H9 (cell line): ENCODE measurements around the gene KIAA1549. TPM values are rescaled to one million over a fixed set of nuclear protein-coding genes. Genes with fewer than 3 reads are reported as not detected.

Experiments
- DNase-seq: peaks from one replicate; pipeline ENCODE4 v3.0.0-alpha.2; 2017
- H2AFZ ChIP-seq: one replicate; pipeline ENCODE4 v1.6.1; 2013; ENCODE audit warnings: mild to moderate bottlenecking, low read length, control low read depth, moderate library complexity
- H2AK5ac ChIP-seq: 2 replicates; pipeline ENCODE4 v1.6.1; 2013; ENCODE audit warnings: low read length, control low read depth, mixed read lengths; ENCODE audit not compliant: insufficient read length
- H2BK120ac ChIP-seq: one replicate; pipeline ENCODE4 v1.6.1; 2013; ENCODE audit warnings: low read depth, mild to moderate bottlenecking, low read length, control low read depth, inconsistent platforms; ENCODE audit not compliant: poor library complexity, severe bottlenecking
- H2BK12ac ChIP-seq: 2 replicates; pipeline ENCODE4 v1.6.1; 2013; ENCODE audit warnings: low read length, control low read depth, mixed read lengths, low read depth; ENCODE audit not compliant: insufficient read length
- H2BK15ac ChIP-seq: 2 replicates; pipeline ENCODE4 v1.6.1; 2013; ENCODE audit warnings: low read depth, low read length, control low read depth
- H2BK20ac ChIP-seq: one replicate; pipeline ENCODE4 v1.6.1; 2013; ENCODE audit warnings: low read depth, mild to moderate bottlenecking, low read length, control low read depth, inconsistent platforms; ENCODE audit not compliant: poor library complexity, severe bottlenecking
- H2BK5ac ChIP-seq: 2 replicates; pipeline ENCODE4 v1.6.1; 2013; ENCODE audit warnings: low read length, control low read depth, mixed read lengths; ENCODE audit not compliant: insufficient read length
- H3K14ac ChIP-seq: 2 replicates; pipeline ENCODE4 v1.6.1; 2013; ENCODE audit warnings: low read length, control low read depth; ENCODE audit not compliant: insufficient read depth
- H3K18ac ChIP-seq: 2 replicates; pipeline ENCODE4 v1.6.1; 2013; ENCODE audit warnings: low read depth, mild to moderate bottlenecking, mixed read lengths, low read length, control low read depth; ENCODE audit not compliant: insufficient read length
- H3K23ac ChIP-seq: 2 replicates; pipeline ENCODE4 v1.6.1; 2013; ENCODE audit warnings: low read length, control low read depth, mixed read lengths, low read depth; ENCODE audit not compliant: insufficient read length
- H3K23me2 ChIP-seq: 2 replicates; pipeline ENCODE4 v1.6.1; 2013; ENCODE audit warnings: low read depth, mild to moderate bottlenecking, mixed read lengths, low read length, control low read depth; ENCODE audit not compliant: insufficient read length, poor library complexity, severe bottlenecking
- H3K27ac ChIP-seq: 2 replicates; pipeline ENCODE4 v1.5.1; 2013; ENCODE audit warnings: low read length, control low read depth, mixed read lengths, low read depth; ENCODE audit not compliant: insufficient read length
- H3K27me3 ChIP-seq: 2 replicates; pipeline ENCODE4 v1.6.1; 2013; ENCODE audit warnings: low read length, control low read depth, inconsistent platforms; ENCODE audit not compliant: insufficient read depth
- H3K4ac ChIP-seq: 2 replicates; pipeline ENCODE4 v1.6.1; 2013; ENCODE audit warnings: low read depth, mild to moderate bottlenecking, control low read depth, inconsistent platforms, low read length, moderate library complexity
- H3K4me1 ChIP-seq: 2 replicates; pipeline ENCODE4 v1.6.1; 2013; ENCODE audit warnings: low read length, control low read depth, inconsistent platforms; ENCODE audit not compliant: insufficient read depth
- H3K4me2 ChIP-seq: 2 replicates; pipeline ENCODE4 v1.6.1; 2013; ENCODE audit warnings: low read length, control low read depth, mixed read lengths; ENCODE audit not compliant: insufficient read length, insufficient read depth
- H3K56ac ChIP-seq: 2 replicates; pipeline ENCODE4 v1.6.1; 2013; ENCODE audit warnings: low read depth, mild to moderate bottlenecking, mixed read lengths, low read length, control low read depth; ENCODE audit not compliant: insufficient read length
- H3K79me1 ChIP-seq: 2 replicates; pipeline ENCODE4 v1.6.1; 2013; ENCODE audit warnings: low read depth, mild to moderate bottlenecking, moderate library complexity, low read length, control low read depth, inconsistent platforms; ENCODE audit not compliant: insufficient read depth, poor library complexity, severe bottlenecking
- H3K79me2 ChIP-seq: 2 replicates; pipeline ENCODE4 v1.6.1; 2013; ENCODE audit warnings: low read length, control low read depth, inconsistent platforms; ENCODE audit not compliant: insufficient read depth
- H3K9ac ChIP-seq: 2 replicates; pipeline ENCODE4 v1.6.1; 2013; ENCODE audit warnings: low read length, control low read depth, mixed read lengths; ENCODE audit not compliant: insufficient read length; ENCODE audit errors: extremely low read depth
- H3K9me3 ChIP-seq: one replicate; pipeline ENCODE4 v1.6.1; 2013; ENCODE audit warnings: low read depth, low read length, inconsistent platforms; ENCODE audit not compliant: control insufficient read depth
- H3T11ph ChIP-seq: one replicate; pipeline ENCODE4 v1.6.1; 2013; ENCODE audit warnings: mild to moderate bottlenecking, low read length, control low read depth, inconsistent platforms
- H4K20me1 ChIP-seq: one replicate; pipeline ENCODE4 v1.6.1; 2013; ENCODE audit not compliant: control insufficient read depth, insufficient read length, insufficient read depth
- H4K5ac ChIP-seq: 2 replicates; pipeline ENCODE4 v1.6.1; 2013; ENCODE audit warnings: low read depth, mild to moderate bottlenecking, mixed read lengths, low read length, control low read depth; ENCODE audit not compliant: insufficient read length
- H4K8ac ChIP-seq: replicated peaks from 2 replicates; pipeline ENCODE4 v1.6.1; 2013; ENCODE audit warnings: low read length, control low read depth, mixed read lengths, low read depth; ENCODE audit not compliant: insufficient read length
- H4K91ac ChIP-seq: 2 replicates; pipeline ENCODE4 v1.6.1; 2013; ENCODE audit warnings: low read depth, mild to moderate bottlenecking, moderate library complexity, mixed read lengths, low read length, control low read depth; ENCODE audit not compliant: insufficient read length
- H3K27ac Mint-ChIP-seq, 3 experiments: 2 replicates in 2 of 3; 3 replicates in 1 of 3; pipeline ENCODE4 v1.8.0; 2020 to 2021; ENCODE audit warnings: mixed read lengths in 3 of 3, mild to moderate bottlenecking in 1 of 3, moderate library complexity in 1 of 3
- H3K27me3 Mint-ChIP-seq: 2 replicates; pipeline ENCODE4 v1.8.0; 2021; ENCODE audit warnings: low read depth, mild to moderate bottlenecking, moderate library complexity, mixed read lengths
- H3K36me3 Mint-ChIP-seq, 3 experiments: 2 replicates in 2 of 3; 3 replicates in 1 of 3; pipeline ENCODE4 v1.8.0; 2020 to 2021; ENCODE audit warnings: low read depth in 3 of 3, mixed read lengths in 3 of 3; ENCODE audit not compliant: insufficient read depth in 1 of 3
- H3K4me1 Mint-ChIP-seq, 2 experiments: 2 replicates each; pipeline ENCODE4 v1.8.0; 2020; ENCODE audit warnings: mixed read lengths in 2 of 2
- H3K4me3 Mint-ChIP-seq, 2 experiments: 2 replicates in 1 of 2; 3 replicates in 1 of 2; pipeline ENCODE4 v1.8.0; 2020 to 2021; ENCODE audit warnings: mild to moderate bottlenecking in 2 of 2, mixed read lengths in 2 of 2, moderate library complexity in 1 of 2
- H3K9me3 Mint-ChIP-seq, 2 experiments: 2 replicates in 1 of 2; 3 replicates in 1 of 2; pipeline ENCODE4 v1.8.0; 2020; ENCODE audit warnings: mild to moderate bottlenecking in 2 of 2, mixed read lengths in 2 of 2, moderate library complexity in 1 of 2
- WGBS: extraction: QIAGEN DNeasy Blood & Tissue Kit; methylation state at CpG from one replicate; pipeline ENCODE4 v1.1.7; 2013; ENCODE audit warnings: missing lambda C conversion rate, low lambda C conversion rate, mixed read lengths; ENCODE audit not compliant: insufficient read length; ENCODE audit errors: extremely low coverage; 5-methylcytosine and 5-hydroxymethylcytosine counted together
- total RNA-seq: library from RNA; stranded (reverse); gene quantifications from 2 replicates; pipeline ENCODE4 v1.2.1, GENCODE V29; 2021
- TF ChIP-seq, protein P1 (sequence below): fragments of 200-600 bp; sonication (generic); conservative IDR thresholded peaks from 3 replicates; pipeline ENCODE4 v1.8.0; 2021; ENCODE audit warnings: antibody characterized with exemption, mild to moderate bottlenecking

KIAA1549 gene
- total RNA-seq, 1 experiment from 2014 or later, result 11.9 TPM

DNA sequence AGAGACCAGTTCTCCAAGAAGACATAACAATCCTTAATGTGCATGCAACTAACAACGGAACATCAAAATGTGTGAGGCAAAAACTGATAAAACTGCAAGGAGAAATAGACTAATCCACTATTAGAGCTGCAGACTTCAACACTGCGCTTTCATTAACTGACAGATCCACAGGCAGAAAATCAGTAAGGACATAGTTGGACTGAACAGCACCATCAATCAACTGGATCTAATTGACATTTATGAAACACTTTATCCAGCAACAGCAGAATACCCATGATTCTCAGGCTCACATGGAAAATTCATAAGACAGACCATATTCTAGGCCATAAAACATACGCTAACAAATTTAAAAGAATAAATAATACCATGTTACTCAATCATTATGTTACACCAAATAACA, 161.6 kb downstream of the KIAA1549 start:
- Histone ChIP-seq H2AK5ac (no peak overlapping the region), H3K14ac (no peak overlapping the region), H3K9me3 (no peaks in the 10 kb centered on the region), H2BK5ac (no peak overlapping the region), H3K4me1 (peaks cover 4% of the 10 kb centered on the region), H4K5ac (no peak overlapping the region), H4K8ac (no peak overlapping the region), H3K4me2 (no peak overlapping the region), H4K20me1 (no peaks in the 10 kb centered on the region), H2BK20ac (no peak overlapping the region), H3T11ph (no peak overlapping the region), H3K79me2 (no peaks in the 10 kb centered on the region), H3K23ac (no peak overlapping the region), H3K9ac (no peak overlapping the region), H4K91ac (no peak overlapping the region), H3K56ac (no peak overlapping the region), H3K4ac (no peak overlapping the region), H2BK12ac (no peak overlapping the region), H3K27me3 (no peaks in the 10 kb centered on the region), H2AFZ (no peak overlapping the region), H2BK15ac (no peak overlapping the region), H3K18ac (no peak overlapping the region), H2BK120ac (no peak overlapping the region), H3K79me1 (no peaks in the 10 kb centered on the region), H3K23me2 (no peaks in the 10 kb centered on the region), H3K27ac (no peak overlapping the region)
- Mint-ChIP-seq H3K27me3 (no peaks in the 10 kb centered on the region), H3K36me3 (no peaks in the 10 kb centered on the region; a peak in 1 of 7 replicates), H3K9me3 (no peaks in the 10 kb centered on the region), H3K4me3 (no peak overlapping the region), H3K27ac (no peak overlapping the region), H3K4me1 (peaks cover 0 to 7% of the 10 kb centered on the region in 2 experiments; a peak in 3 of 4 replicates)
- WGBS, result no CpG with 5 or more reads among the region's 3 CpGs
- TF ChIP-seq, protein P1, sequence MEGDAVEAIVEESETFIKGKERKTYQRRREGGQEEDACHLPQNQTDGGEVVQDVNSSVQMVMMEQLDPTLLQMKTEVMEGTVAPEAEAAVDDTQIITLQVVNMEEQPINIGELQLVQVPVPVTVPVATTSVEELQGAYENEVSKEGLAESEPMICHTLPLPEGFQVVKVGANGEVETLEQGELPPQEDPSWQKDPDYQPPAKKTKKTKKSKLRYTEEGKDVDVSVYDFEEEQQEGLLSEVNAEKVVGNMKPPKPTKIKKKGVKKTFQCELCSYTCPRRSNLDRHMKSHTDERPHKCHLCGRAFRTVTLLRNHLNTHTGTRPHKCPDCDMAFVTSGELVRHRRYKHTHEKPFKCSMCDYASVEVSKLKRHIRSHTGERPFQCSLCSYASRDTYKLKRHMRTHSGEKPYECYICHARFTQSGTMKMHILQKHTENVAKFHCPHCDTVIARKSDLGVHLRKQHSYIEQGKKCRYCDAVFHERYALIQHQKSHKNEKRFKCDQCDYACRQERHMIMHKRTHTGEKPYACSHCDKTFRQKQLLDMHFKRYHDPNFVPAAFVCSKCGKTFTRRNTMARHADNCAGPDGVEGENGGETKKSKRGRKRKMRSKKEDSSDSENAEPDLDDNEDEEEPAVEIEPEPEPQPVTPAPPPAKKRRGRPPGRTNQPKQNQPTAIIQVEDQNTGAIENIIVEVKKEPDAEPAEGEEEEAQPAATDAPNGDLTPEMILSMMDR, result no peak
- no peak for DNase-seq
